K562 (cell line): ENCODE data around the gene NT5DC1. TPM values are rescaled to one million over a fixed set of nuclear protein-coding genes. Genes with fewer than 3 reads are reported as not detected.
A peak's percentile ranks its signal among the peaks of the same experiment; 100 is the strongest.

Experiments used
- BMI1 ChIP-seq: fragments of 150-350 bp; IDR thresholded peaks from 2 replicates; pipeline ENCODE4 v1.6.1; 2014; ENCODE audit warnings: low read length
- CBFA2T3 ChIP-seq: fragments of 450-650 bp; IDR thresholded peaks from 2 replicates; pipeline ENCODE4 v1.6.1; 2017
- CREB1 ChIP-seq, 2 experiments: sonication (generic) in 1 of 2; formaldehyde crosslinking in 1 of 2; IDR thresholded peaks; 2 replicates each; pipeline versions ENCODE4 v1.6.1 to v1.8.0; 2012 to 2022; ENCODE audit warnings: inconsistent platforms in 1 of 2, mild to moderate bottlenecking in 1 of 2, missing genetic modification reagents in 1 of 2, moderate library complexity in 1 of 2
- CREM ChIP-seq: IDR thresholded peaks from 2 replicates; pipeline ENCODE4 v1.6.1; 2014; ENCODE audit warnings: antibody characterized with exemption, low read depth
- CSDE1 ChIP-seq, 2 experiments: fragments of 450-650 bp; IDR thresholded peaks; 2 replicates each; pipeline ENCODE4 v1.6.1; 2016; ENCODE audit warnings: mild to moderate bottlenecking in 1 of 2
- FOSL1 ChIP-seq: fragments of 200-800 bp; sonication (Bioruptor generic); conservative IDR thresholded peaks from 2 replicates; pipeline ENCODE4 v1.6.1; 2016; ENCODE audit warnings: missing genetic modification characterization, missing compliant biosample characterization
- GATAD2B ChIP-seq: fragments of 450-650 bp; IDR thresholded peaks from 2 replicates; pipeline ENCODE4 v1.6.1; 2017; ENCODE audit warnings: mild to moderate bottlenecking, borderline replicate concordance
- HMGN3 ChIP-seq: IDR thresholded peaks from 2 replicates; pipeline ENCODE4 v1.6.1; 2011; ENCODE audit warnings: borderline replicate concordance, low read depth, mild to moderate bottlenecking, mixed read lengths, low read length; ENCODE audit not compliant: insufficient read length; ENCODE audit errors: extremely low read depth
- IFI16 ChIP-seq: fragments of 250-450 bp; sonication (Bioruptor Pico); IDR thresholded peaks from 2 replicates; pipeline ENCODE4 v2.1.2; 2022; ENCODE audit warnings: mild to moderate bottlenecking, inconsistent platforms
- KAT7 ChIP-seq: sonication (generic); formaldehyde crosslinking; IDR thresholded peaks from 2 replicates; pipeline ENCODE4 v1.8.0; 2022; ENCODE audit warnings: missing genetic modification reagents, mild to moderate bottlenecking, borderline replicate concordance
- KLF16 ChIP-seq: IDR thresholded peaks from 2 replicates; pipeline ENCODE4 v1.6.1; 2016; ENCODE audit warnings: antibody characterized with exemption
- LARP7 ChIP-seq: fragments of 450-650 bp; IDR thresholded peaks from 2 replicates; pipeline ENCODE4 v1.6.1; 2016
- NFIX ChIP-seq: fragments of 250-450 bp; sonication (Bioruptor Pico); IDR thresholded peaks from 2 replicates; pipeline ENCODE4 v1.4.0; 2020; ENCODE audit warnings: low read depth, mild to moderate bottlenecking, moderate library complexity
- NRF1 ChIP-seq, 2 experiments: fragments of 450-650 bp; IDR thresholded peaks in 1 of 2; conservative IDR thresholded peaks in 1 of 2; 2 replicates each; pipeline ENCODE4 v1.6.1; 2014; ENCODE audit warnings: mild to moderate bottlenecking in 2 of 2
- OTX1 ChIP-seq: fragments of 450-650 bp; formaldehyde crosslinking; IDR thresholded peaks from 2 replicates; pipeline ENCODE4 v1.4.0; 2022; ENCODE audit warnings: mild to moderate bottlenecking
- PCBP1 ChIP-seq: fragments of 200-400 bp; formaldehyde crosslinking; IDR thresholded peaks from 2 replicates; pipeline ENCODE4 v1.6.1; 2018; ENCODE audit warnings: mild to moderate bottlenecking, low read depth, low read length; ENCODE audit not compliant: poor library complexity, severe bottlenecking
- PML ChIP-seq: IDR thresholded peaks from 2 replicates; pipeline ENCODE4 v1.6.1; 2012; ENCODE audit warnings: low read length, inconsistent platforms
- RBFOX2 ChIP-seq: fragments of 200-400 bp; formaldehyde crosslinking; IDR thresholded peaks from 2 replicates; pipeline ENCODE4 v1.6.1; 2017; ENCODE audit warnings: low read depth, mild to moderate bottlenecking, low read length, moderate library complexity
- SIN3B ChIP-seq: fragments of 450-650 bp; IDR thresholded peaks from 2 replicates; pipeline ENCODE4 v1.6.1; 2017; ENCODE audit warnings: low read depth, mild to moderate bottlenecking, moderate library complexity
- SPI1 ChIP-seq: IDR thresholded peaks from 2 replicates; pipeline ENCODE4 v1.6.1; 2011; ENCODE audit warnings: low read depth, low read length, control low read depth, borderline replicate concordance
- TCFL5 ChIP-seq: fragments of 250-450 bp; sonication (Bioruptor Pico); conservative IDR thresholded peaks from 2 replicates; pipeline ENCODE4 v1.6.1; 2021; ENCODE audit warnings: mild to moderate bottlenecking, moderate library complexity, matching md5 sums
- ZNF41 ChIP-seq: fragments of 250-450 bp; sonication (Bioruptor Pico); conservative IDR thresholded peaks from 2 replicates; pipeline ENCODE4 v1.4.0; 2020; ENCODE audit warnings: mild to moderate bottlenecking
- ZNF583 ChIP-seq: fragments of 250-450 bp; sonication (Bioruptor Pico); IDR thresholded peaks from 2 replicates; pipeline ENCODE4 v1.4.0; 2020
- polyA plus RNA-seq, 8 experiments: library from polyadenylated mRNA; depleted of rRNA in 4 of 8; stranded (reverse) in 5 of 8; unstranded in 3 of 8; fragments of >200 nt; fragmentation: Nextera tagmentation in 2 of 8; fragmentation: Illumina TruSeq in 1 of 8; extraction: Ambion mirVana in 2 of 8; extraction: Trizol in 1 of 8; gene quantifications; 2 replicates each; pipeline versions ENCODE4 v1.2.1 to v1.2.3, GENCODE V29; 2011 to 2014; ENCODE audit warnings: inconsistent platforms in 1 of 8, missing spikeins in 1 of 8
- total RNA-seq, 7 experiments: library from RNA; depleted of rRNA in 6 of 7; stranded (reverse); fragments of >200 nt in 6 of 7; fragmentation: Illumina TruSeq in 2 of 7; extraction: Trizol in 2 of 7; gene quantifications; 2 replicates each; pipeline versions ENCODE4 v1.2.1 to v1.2.3, GENCODE V29; 2011 to 2021; ENCODE audit warnings: low replicate concordance in 1 of 7
- TF ChIP-seq, protein P1 (sequence below): fragments of 200-800 bp; sonication (Bioruptor generic); IDR thresholded peaks from 2 replicates; pipeline ENCODE4 v1.6.1; 2017; ENCODE audit warnings: missing genetic modification characterization, missing compliant biosample characterization
- TF ChIP-seq, protein P2 (sequence below): sonication (generic); formaldehyde crosslinking; IDR thresholded peaks from 2 replicates; pipeline ENCODE4 v1.9.0; 2022; ENCODE audit warnings: mild to moderate bottlenecking, missing genetic modification reagents
- TF ChIP-seq, protein P3 (sequence below), 2 experiments: fragments of 450-650 bp in 1 of 2; sonication (generic) in 1 of 2; formaldehyde crosslinking; conservative IDR thresholded peaks; 2 replicates each; pipeline versions ENCODE4 v1.4.0 to v1.8.1; 2020 to 2022; ENCODE audit warnings: mild to moderate bottlenecking in 1 of 2, missing genetic modification reagents in 1 of 2
- TF ChIP-seq, protein P4 (sequence below): fragments of 450-650 bp; IDR thresholded peaks from 2 replicates; pipeline ENCODE4 v1.6.1; 2016

The NT5DC1 gene
- total and polyA plus RNA-seq, 9 of the 15 experiments (the other 6 are each of a cell fraction or from before 2014, with no cell fraction given) = 4.9 to 28.5 (median 16.3) TPM

DNA sequence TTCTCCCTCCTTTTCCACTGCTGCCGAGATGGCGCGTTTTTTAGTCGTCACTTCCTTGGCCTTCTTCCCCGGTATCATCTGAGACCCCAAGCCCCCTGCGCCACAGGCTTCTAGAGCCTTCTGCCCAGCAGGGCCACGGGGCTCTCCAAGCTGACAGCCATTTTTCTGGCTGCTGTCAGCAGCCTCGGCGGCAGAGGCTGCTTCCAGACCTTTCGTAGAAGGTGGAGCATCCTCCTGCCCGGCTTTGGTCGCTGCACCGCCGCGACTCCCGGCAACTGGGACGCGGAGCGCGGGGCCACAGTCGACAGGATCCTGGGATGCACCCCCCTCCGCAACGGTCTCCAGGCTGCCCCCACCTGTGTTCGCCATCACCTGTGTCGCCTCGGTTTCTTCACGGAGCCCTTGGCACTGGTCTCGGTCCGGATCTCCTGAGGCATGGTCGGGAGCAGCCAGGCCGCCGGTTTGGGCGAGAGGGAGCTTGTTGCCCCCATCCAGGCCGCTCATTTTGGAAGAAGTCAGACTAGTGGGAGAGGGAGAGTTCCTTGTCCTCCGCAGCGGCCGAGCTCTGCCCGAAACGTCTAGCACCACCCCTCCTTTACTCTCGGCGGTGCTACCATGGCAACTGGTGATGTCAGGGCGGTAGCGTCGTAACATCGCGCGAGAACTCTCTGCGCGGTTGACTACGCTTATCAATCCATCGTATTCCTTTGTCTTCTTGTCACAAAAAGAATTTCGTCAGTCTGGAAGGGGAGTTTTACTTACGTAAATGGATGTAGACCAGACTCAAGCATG, 153.0 kb downstream of the NT5DC1 start, which contains the start of gene TSPYL4 (continued):
- TF ChIP-seq, protein P1, sequence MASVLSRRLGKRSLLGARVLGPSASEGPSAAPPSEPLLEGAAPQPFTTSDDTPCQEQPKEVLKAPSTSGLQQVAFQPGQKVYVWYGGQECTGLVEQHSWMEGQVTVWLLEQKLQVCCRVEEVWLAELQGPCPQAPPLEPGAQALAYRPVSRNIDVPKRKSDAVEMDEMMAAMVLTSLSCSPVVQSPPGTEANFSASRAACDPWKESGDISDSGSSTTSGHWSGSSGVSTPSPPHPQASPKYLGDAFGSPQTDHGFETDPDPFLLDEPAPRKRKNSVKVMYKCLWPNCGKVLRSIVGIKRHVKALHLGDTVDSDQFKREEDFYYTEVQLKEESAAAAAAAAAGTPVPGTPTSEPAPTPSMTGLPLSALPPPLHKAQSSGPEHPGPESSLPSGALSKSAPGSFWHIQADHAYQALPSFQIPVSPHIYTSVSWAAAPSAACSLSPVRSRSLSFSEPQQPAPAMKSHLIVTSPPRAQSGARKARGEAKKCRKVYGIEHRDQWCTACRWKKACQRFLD (CRISPR knock-in tag) = no peak
- TF ChIP-seq NFIX (CRISPR knock-in tag) (no peak), CREB1 (IDR thresholded peaks at IDR 0.05) (peak; percentile 88), CREB1 (CRISPR knock-in tag; IDR thresholded peaks at IDR 0.05) (peak; percentile 85), PCBP1 (no peak), ZNF583 (CRISPR knock-in tag) (0 out of 2 replicates have a peak, but pooled peaks have one; percentile 13), IFI16 (CRISPR knock-in tag) (no peak), KAT7 (CRISPR knock-in tag) (peak; percentile 56; the same call in 1 of the 2 replicates), FOSL1 (no peak), SIN3B (0 out of 2 replicates have a peak, but pooled peaks have one; percentile 23), NRF1 (conservative IDR thresholded peaks at IDR 0.05 in 1 of 2, IDR thresholded peaks at IDR 0.05 in 1 of 2) (peak; percentile 77 to 80), TCFL5 (CRISPR knock-in tag) (no peak), KLF16 (no peak), HMGN3 (no peak), CSDE1 (IDR thresholded peaks at IDR 0.05) (peak in 1 of 2 experiments; percentile 87; a peak in 2 of 4 replicates), PML (peak; percentile 79; the same call in 1 of the 2 replicates), ZNF41 (CRISPR knock-in tag) (no peak), LARP7 (0 out of 2 replicates have a peak, but pooled peaks have one; percentile 2), GATAD2B (no peak), BMI1 (peak; percentile 82), RBFOX2 (peak; percentile 70), CREM (peak; percentile 96), CBFA2T3 (no peak), SPI1 (no peak), OTX1 (CRISPR knock-in tag) (0 out of 2 replicates have a peak, but pooled peaks have one; percentile 70)
- TF ChIP-seq, protein P2, sequence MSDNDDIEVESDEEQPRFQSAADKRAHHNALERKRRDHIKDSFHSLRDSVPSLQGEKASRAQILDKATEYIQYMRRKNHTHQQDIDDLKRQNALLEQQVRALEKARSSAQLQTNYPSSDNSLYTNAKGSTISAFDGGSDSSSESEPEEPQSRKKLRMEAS (CRISPR knock-in tag) = peak; percentile 56; the same call in 1 of the 2 replicates
- TF ChIP-seq, protein P3, sequence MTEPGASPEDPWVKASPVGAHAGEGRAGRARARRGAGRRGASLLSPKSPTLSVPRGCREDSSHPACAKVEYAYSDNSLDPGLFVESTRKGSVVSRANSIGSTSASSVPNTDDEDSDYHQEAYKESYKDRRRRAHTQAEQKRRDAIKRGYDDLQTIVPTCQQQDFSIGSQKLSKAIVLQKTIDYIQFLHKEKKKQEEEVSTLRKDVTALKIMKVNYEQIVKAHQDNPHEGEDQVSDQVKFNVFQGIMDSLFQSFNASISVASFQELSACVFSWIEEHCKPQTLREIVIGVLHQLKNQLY (CRISPR knock-in tag; conservative IDR thresholded peaks at IDR 0.05) = no peak; a peak in 1 of 4 replicates
- TF ChIP-seq, protein P4, sequence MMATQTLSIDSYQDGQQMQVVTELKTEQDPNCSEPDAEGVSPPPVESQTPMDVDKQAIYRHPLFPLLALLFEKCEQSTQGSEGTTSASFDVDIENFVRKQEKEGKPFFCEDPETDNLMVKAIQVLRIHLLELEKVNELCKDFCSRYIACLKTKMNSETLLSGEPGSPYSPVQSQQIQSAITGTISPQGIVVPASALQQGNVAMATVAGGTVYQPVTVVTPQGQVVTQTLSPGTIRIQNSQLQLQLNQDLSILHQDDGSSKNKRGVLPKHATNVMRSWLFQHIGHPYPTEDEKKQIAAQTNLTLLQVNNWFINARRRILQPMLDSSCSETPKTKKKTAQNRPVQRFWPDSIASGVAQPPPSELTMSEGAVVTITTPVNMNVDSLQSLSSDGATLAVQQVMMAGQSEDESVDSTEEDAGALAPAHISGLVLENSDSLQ = peak; percentile 64
